Occipital lobe (tissue), 2 donors: ENCODE measurements around the gene GATAD2A. TPM values are rescaled to one million over a fixed set of nuclear protein-coding genes. Genes with fewer than 3 reads are reported as not detected.
"Not testable (repeated sequence)": the region's sequence is repeated elsewhere in the genome, so short reads cannot be mapped to it uniquely, and the experiment has no call there.

ENCODE experiments used
- DNase-seq: peaks from one replicate; lab custom pipeline; 2025; lab: John Stamatoyannopoulos, UW
- total RNA-seq: library from RNA; depleted of rRNA; stranded (reverse); fragments of >200 nt; gene quantifications from one replicate; pipeline ENCODE4 v1.2.3, GENCODE V29; 2014

Gene GATAD2A, protein sequence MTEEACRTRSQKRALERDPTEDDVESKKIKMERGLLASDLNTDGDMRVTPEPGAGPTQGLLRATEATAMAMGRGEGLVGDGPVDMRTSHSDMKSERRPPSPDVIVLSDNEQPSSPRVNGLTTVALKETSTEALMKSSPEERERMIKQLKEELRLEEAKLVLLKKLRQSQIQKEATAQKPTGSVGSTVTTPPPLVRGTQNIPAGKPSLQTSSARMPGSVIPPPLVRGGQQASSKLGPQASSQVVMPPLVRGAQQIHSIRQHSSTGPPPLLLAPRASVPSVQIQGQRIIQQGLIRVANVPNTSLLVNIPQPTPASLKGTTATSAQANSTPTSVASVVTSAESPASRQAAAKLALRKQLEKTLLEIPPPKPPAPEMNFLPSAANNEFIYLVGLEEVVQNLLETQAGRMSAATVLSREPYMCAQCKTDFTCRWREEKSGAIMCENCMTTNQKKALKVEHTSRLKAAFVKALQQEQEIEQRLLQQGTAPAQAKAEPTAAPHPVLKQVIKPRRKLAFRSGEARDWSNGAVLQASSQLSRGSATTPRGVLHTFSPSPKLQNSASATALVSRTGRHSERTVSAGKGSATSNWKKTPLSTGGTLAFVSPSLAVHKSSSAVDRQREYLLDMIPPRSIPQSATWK
- 14.2 TPM for total RNA-seq

DNA sequence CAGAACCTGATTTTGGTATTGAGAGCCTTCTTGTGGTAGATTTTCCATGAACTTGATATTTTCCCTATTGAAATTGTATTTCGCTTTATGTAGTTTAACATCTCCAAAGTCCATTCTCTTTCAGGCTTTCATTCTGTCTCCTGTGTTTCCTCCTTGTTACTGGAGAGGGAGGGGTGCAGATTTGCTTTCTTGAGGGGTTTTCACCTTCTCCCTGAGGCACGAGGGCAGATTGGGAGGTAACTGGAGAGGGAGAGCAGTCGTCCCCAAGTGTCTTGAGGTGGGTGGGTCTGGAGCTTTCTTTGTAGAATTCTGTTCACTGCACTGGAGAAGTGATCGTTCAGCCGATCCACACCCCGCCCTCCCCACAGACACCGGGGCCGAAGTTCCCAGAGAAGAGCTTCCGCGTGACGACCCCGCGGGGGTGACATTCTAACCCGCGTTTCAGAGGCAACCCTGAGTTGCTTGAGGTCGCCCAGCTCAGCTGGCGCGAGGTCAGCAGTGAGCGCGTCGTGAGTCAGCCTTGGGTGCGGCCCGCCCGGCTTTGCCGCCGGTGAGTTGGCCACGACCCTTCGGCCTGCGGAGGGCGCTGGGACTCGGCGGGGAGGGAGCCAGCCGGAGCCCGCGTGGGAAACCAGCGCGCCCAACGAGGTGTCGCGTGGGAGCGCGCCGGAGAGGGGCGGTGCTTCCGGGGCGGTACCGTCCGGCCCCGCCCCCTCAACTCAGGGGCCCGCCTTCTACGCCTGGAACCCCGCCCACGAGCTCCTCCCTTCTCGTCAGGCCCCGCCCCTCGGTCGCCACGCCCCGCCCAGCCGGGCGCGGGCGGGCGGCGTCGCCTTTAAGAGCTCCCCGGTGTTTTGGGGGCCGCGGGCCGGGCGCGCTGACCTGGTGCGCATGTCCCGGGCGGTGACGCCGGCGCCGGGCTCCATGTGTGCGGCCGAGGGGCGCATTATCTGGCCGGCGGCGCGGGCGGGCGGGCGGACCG, at the start of gene GATAD2A:
GATAD2A (plus strand) TSS at position 797 of the 982 bp plus-strand sequence. CDS start 59,671 bp downstream, outside the sequence.
- DNase-seq, result peak; percentile 89

DNA sequence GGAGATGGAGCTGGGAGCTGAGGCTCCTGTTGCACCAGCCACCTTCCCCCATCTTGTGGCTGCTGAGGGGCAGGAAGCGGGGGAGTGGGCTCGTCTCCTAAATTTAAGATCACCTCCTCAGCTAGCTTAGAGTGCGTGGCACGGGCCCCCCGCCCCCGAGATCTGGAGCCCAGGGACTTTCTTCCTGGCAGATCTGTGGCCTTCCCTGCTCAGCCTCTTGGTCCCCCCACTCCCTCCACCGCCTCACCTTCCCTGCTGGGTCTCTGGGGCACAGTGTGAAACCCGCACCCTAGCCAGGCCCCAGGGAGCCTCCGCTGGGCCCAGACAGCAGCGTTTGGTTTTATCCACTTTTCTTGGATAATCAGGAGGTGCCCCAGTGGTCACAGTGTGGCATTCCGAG, 49.0 kb upstream of the GATAD2A start:
- DNase-seq, result no peak

DNA sequence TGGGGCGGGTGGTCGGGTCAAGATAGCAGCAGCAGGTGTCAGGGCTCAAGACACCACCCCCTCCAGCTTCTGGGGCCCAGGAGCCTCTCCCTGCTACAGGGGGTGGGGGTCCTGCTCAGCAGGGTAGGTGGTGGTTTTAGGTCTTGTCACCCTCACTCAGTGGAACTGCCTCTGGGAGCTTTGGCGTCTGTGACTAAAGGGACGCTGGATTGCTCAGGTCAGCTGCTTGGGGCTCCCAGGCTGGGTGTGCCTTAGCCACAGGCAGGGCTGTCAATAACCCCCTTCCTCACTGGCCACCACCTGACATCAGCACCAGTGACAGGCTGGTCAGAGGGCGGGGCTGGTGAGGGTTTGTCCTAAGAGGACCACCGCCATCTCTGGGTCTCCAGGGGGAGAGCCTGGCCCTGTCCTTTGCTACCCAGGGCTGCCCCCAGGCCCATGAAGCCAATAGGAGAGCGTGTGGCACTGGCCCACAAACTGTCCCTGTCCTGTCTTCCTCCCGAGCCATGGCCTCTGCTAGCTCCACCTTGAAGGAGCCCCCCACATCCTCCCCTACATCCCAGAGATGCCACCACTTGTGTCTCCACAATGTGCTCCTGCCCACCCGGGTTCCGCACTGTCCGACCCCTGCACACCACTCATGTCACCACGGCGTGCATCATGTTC, 48.4 kb upstream of the GATAD2A start:
- no peak for DNase-seq

DNA sequence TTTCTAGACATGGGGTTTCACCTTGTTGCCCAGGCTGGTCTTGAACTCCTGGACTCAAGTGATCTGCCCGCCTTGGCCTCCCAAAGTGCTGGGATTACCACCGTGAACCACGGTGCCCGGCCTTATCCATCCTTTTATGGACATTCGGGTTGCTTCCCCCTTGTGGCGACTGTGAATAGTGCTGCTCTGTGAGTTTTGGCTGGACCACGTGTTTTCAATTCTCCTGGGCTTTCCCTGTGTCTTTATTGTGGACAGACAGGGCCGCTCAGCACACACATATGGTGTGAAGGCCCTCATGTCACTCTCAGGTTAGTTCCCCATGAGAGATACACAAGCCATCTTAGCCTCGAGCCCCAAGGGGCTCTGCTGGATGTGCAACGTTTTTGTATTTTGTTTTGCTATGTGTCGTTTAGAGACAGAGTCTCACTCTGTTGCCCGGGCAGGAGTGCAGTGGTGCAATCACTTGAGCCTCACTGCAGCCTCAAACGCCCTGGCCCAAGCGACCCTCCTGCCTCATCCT, 44.3 kb upstream of the GATAD2A start:
- peak; percentile 53 for DNase-seq

DNA sequence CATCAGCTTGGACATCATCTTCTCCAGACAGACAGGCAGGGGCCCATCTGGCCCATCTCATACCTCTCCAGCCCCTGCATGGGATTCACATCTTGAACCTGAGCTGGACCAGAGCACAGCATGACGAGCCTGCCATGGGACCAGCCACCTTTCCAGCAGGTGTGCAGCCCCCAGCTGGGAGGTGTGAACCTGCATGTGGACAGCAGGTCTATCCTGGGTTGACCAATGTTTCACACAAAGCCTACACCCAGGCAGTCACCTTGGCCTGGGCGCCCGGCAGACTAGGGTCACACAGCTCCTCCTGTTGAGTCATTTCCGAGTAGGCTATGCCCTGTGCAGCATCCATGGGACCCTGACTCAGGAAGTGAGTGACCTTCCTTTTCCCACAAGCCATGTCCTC, 43.4 kb upstream of the GATAD2A start:
- DNase-seq, result no peak

DNA sequence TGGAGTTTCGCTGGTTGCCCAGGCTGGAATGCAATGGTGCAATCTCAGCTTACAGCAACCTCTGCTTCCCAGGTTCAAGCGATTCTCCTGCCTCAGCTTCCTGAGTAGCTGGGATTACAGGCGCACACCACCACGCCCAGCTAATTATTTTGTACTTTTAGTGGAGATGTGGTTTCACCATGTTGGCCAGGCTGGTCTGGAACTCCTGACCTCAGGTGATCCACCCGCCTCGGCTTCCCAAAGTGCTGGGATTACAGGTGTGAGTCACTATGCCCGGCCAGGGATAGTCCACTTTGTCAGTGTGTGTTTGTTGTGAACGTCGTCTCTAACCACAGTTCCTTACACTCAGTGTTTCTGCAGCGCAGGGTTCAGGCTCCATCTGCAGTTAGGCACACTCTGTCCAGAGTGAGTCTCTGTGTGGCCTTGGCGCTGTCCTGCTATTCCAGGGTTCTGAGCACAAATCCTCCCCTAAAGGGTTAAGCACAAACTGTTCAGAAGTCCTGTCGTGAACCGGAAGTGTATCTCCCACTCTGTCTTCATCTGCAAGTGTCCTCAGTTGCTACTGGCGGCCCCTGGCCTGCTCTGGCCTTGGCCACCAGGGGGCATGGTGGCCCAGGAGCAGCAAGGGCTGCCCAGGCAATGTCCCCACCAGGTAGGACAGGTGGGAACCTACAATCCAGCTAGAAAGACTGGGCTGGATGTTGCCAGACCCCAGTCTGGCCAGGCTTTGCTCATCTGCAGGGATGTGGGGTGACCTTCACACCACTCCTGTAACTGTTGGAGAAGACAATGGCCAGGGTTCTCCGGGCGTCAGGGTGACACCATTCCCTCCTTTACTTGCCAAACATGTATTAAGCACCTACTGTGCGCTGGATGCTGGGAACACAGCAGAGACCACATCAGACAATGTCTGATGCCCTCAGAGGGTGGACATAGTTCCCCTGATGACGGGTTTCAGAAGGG, 38.8 kb upstream of the GATAD2A start:
- no peak for DNase-seq

DNA sequence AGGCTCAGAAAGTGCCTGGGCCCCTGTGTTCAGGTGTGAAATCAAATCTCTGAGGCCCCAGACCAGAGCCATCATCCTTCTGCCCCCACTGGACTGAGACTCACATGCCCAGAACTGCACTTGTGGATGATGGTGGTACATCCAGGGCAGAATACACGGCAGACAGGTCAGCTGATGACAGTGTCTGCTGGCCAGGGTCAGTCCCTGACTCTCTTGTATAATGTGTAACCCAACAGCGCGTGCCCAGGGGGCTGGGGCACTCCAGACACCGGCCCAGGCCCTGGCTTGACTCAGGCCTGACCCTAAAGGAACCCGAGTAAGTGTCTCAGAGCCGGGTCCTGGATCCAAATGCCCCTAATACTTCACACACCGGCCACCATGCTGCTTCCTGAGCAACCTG, 37.4 kb upstream of the GATAD2A start:
- no peak for DNase-seq

DNA sequence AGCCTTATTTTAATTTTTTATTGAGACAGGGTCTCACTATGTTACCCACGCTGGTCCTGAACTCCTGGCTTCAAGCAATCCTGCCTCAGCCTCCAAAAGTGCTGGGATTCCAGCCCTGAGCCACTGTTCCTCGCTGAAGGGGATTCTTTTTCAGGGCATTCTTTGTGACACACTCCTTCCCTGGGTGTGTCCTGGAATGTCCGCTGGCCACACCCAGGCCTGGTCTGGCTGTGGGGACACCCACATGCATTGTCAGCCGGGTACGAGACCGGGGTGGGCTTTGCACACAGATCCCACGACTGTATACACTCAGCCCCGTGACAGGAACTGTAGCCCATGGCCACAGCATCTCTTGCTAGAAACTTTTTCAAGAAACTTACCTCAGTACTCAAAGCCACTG, 34.4 kb upstream of the GATAD2A start:
- no peak for DNase-seq

DNA sequence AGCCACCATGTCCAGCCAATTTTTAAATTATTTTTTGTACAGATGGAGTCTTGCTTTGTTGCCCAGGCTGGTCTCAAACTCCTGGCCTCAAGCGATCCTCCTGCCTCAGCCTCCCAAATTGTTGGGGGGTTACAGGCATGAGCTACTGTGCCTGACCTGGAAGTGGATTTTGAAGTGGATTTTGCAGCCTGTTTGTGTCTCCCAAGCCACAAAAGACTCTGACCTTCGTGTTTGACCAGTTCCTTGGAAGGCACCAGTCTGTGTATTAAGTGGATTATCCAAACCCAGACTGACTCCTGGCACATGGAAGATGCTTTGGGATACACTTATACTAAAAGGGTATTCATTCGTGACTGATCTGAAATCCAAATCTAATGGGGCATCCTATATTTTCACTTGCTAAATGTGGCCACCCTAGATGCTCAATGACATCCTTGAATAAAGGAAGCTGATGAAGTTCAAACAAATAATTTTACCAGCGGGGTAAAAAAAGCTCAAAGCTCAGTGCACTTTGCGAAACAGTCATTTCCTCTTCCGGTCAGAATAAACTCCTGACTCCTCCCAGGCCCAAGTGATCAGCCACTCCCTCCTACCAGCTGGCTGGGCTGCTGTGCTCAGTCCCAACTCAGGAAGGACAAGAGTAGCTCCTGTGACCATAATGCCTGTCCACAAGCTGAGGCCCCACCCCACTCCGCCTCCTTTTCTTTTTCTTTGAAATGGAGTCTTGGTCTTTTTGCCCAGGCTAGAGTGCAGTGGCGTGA, 32.6 kb upstream of the GATAD2A start:
- DNase-seq, result no peak

DNA sequence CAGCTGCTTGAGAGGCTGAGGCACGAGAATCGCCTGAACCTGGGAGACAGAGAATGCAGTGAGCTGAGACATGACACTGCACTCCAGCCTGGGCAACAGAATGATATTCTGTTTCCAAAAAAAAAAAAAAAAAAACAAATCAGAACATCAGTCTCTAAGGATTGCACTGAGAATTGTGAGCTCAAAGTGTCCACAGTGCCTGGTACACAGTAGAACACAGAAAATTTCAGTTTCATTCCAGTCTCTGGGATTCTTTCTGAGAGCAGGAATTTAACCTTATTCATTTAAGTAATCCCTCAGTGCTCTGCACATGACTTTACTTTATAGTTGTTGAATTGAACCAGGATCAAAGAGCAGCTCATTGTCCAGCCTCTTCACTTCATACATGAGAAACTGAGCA, 25.9 kb upstream of the GATAD2A start:
- no peak for DNase-seq

DNA sequence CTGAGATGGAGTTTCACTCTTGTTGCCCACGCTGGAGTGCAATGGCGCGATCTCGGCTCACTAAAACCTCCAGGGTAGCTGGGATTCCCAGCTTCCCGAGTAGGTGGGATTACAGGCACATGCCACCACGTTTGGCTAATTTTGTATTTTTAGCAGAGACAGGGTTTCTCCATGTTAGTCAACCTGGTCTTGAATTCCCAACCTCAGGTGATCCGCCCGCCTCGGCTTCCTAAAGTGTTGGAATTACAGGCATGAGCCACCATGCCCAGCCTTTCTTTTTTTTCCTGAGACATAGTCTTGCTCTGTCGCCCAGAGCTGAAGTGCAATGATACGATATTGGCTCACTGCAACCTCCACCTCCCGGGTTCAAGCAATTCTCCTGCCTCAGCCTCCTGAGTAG, 25.2 kb upstream of the GATAD2A start:
- not testable (repeated sequence) for DNase-seq

DNA sequence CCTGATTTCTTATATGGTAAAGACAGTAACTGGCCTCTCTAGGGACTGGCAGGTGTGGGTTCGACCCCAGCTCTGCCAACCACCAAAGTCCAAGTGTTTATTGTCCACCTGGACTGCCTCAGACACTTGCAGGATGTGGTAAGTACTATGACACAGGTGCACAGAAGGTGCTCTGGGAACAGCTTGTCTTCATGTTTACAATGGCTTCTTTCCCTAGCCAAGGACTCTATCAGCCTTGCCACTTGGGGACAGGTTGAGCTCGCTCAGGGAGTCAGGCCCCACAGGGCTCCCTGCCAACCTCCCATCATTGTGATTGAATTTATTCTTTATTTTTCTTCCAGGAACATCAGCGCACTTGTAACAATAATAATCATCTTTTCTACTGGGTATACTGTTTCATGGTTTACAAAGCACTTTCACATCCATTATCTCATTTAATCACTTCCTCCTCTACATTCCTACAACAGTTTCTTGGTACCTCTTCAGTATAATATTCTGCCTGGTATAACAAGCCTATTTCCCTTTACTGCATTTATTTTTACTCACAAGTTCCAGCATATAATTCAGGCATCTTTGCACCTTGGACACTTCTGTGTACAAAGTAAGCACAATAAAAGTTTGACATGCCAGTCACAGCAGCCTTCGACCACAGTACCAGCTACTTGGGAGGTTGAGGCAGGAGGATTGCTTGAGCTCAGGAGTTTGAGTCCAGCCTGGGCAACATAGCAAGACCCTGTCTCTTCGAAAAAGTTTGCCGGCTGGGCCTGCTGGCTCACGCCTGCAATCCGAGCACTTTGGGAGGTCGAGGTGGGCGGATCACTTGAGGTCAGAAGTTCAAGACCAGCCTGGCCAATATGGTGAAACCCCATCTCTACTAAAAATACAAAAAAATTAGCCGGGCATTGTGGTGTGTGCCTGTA, 24.2 kb upstream of the GATAD2A start:
- no peak for DNase-seq

DNA sequence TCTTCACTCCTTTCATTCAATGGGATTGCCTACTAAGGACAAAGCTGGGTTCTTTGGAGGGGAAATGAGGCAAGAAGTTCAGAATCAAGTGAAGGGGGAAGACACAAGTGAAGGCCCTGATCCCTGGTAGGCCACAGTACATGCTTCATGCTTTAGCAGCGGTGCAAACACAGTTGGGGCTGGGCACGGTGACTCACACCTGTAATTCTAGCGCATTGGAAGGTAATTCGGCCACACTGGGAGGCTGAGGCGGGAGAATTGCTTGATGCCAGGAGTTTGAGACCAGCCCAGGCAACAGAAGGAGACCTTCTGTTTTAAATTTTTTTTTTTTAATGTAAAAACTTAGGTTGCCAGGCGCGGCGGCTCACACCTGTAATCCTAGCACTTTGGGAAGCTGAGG, 23.4 kb upstream of the GATAD2A start:
- DNase-seq, result no peak

DNA sequence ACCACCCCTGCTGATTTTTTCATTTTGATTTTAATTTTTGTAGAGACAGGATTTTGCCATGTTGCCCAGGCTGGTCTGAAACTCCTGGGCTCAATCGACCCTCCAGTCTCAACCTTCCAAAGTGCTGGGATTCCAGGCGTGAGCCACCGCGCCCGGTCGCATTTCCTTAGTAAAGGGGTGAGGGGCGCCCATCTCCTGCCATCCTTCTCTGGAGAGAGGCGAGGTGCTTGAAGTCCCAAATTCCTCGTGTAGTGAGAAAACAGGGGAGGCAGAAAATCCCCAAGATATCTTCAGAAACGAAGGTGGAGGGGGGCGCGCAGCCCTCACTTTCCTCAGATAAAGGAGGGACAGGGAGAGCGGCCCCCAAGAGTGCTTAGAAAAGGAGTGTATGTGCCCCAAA, 21.0 kb upstream of the GATAD2A start:
- no peak for DNase-seq

DNA sequence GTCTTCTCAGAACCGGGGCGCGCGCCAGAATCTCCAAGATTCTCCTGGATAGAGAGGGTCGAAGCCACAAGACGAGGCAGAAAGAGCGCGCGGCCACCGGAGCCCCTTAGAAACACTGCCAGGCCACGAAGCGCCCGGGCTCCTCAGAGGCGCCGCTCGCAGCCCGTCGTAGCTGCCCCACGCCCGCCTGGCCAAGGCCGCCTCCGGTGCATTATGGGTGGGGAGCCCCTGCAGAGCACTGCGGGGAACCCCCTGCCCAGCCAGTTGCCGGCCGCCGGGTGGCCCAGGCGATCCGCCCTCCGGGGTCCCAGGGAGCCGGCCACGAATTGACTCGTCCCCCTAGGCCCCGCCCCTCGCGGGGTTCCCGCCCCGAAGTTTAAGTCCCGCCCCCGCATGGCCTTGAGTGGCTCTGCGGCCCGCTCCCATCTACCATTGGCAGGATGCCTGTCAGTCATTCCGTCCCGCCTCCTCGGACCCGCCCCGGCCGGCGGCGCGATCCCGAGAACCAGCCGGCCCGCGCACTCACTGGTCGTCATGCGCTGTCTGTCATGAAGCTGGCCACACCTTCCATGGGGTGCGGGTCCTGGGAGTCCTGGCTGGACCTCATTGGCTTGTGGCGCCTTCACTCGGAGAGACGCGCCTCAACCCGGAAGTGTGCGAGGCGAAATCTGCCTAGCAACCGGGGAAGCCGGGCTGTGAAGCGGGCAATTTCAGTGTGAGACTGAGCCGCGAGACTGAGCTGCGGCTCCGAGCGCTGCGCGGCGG, 20.2 kb upstream of the GATAD2A start:
- DNase-seq, result peak; percentile 100

DNA sequence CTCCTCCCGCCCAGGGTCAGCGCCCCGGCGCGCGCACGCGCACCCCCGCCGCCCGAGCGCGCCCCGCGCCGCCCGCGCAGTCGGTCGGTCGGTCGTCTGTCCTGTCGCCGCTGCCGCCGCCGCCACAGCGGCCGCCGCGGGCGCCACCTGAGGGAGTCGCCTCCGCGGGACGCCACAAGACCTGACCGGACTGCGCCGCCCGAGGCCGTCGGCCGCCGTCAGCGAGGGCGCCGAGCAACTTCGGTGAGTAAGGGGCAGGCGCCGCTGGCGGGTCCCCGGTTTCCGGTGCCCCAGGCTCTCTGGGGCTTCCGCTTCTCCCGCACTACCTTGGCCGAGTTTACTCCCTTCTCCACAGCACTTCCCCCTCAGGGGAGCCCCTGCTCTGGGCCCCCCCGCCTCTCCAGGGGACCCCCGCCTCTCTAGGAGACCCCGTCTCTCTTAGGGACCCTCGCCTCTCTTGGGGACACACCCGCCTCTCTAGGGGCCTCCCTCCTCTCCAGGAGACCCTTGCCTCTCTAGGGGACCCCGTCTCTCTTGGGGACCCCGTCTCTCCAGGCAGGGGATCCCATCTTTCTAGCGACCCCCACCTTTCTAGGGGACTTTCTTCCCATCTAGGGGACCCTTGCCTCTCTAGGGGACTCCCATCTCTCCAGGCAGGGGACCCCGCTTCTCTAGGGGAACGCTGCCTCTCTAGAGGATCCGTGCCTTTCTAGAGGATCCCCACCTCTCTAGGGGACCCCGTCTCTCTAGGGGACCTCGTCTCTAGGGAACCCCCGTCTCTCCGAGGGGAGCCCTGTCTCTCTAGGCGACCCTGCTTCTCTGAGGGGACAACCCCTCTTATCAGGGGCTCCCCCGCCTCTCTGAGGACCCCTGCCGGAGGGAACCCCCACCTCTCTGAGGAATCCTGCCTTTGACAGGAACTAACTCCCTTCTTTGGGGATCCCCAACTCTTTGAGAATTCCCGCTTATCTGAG, 19.3 kb upstream of the GATAD2A start:
- peak; percentile 62 for DNase-seq
